ENCODE data around the gene SYT5. TPM values are rescaled to one million over a fixed set of nuclear protein-coding genes. Genes with fewer than 3 reads are reported as not detected.

The SYT5 gene
- total RNA-seq, 1 experiment from 2014 or later, result 1.3 TPM

GRCh38 chr19:55160128-55160985, 19.7 kb downstream of the SYT5 start:
- Histone ChIP-seq H3K27ac (no peak overlapping the region), H3K9me2 (ENCODE audit: insufficient read depth) (no peaks in the 10 kb centered on the region), H3F3A (ENCODE audit: insufficient read depth, low read depth) (peaks cover 34% of the 10 kb centered on the region), H3K4me1 (replicated peaks; ENCODE audit: insufficient read depth) (peaks cover 21% of the 10 kb centered on the region), H3K4me2 (peak overlapping the region; percentile 40), H3K9me3 (ENCODE audit: insufficient read depth, low read depth) (no peaks in the 10 kb centered on the region), H4K20me1 (ENCODE audit: insufficient read depth) (no peaks in the 10 kb centered on the region), H3K27me3 (ENCODE audit: insufficient read depth, low read depth) (no peaks in the 10 kb centered on the region), H3K36me3 (ENCODE audit: low read depth) (no peaks in the 10 kb centered on the region), H2AFZ (no peak overlapping the region), H3K79me2 (ENCODE audit: low read depth) (no peaks in the 10 kb centered on the region), H3K4me3 (no peak overlapping the region)
- POLR2A ChIA-PET (ENCODE audit: unreplicated experiment), result interaction anchor here (0.5 to 0.8 kb wide), 2 partner anchors 9 to 14 kb away, joined by 3 to 4 read pairs; no protein-coding TSS in a partner anchor
- peak; percentile 89 to 98 for DNase-seq
- intact Hi-C loops (cut with micrococcal nuclease; ENCODE audit: unreplicated experiment), result loop anchor here (1.0 to 10.0 kb wide), 4 partner anchors 14 to 486 kb away; partner anchors contain the start of genes RPL28 and TMEM238
- BruUV-seq (replicated peaks), result no TSS peak
- CTCF ChIA-PET, result interaction anchor here (0.6 to 3.5 kb wide), 12 partner anchors 14 to 1243 kb away, joined by 3 to 47 read pairs (median 4); partner anchors contain the start of gene TMEM238
- TF ChIP-seq CTCF (conservative IDR thresholded peaks at IDR 0.05) (peak; percentile 98), EZH2 (IDR thresholded peaks at IDR 0.05; ENCODE audit: low read depth) (no peak)

GRCh38 chr19:55158848-55159749, 21.0 kb downstream of the SYT5 start:
- TSS peak; percentile 31 for BruUV-seq (replicated peaks)
- Histone ChIP-seq H3K36me3 (ENCODE audit: low read depth) (no peaks in the 10 kb centered on the region), H3K27ac (no peak overlapping the region), H3F3A (ENCODE audit: insufficient read depth, low read depth) (peaks cover 37% of the 10 kb centered on the region), H3K4me3 (no peak overlapping the region), H2AFZ (no peak overlapping the region), H4K20me1 (ENCODE audit: insufficient read depth) (no peaks in the 10 kb centered on the region), H3K4me1 (replicated peaks; ENCODE audit: insufficient read depth) (peaks cover 19% of the 10 kb centered on the region), H3K27me3 (ENCODE audit: insufficient read depth, low read depth) (no peaks in the 10 kb centered on the region), H3K9me2 (ENCODE audit: insufficient read depth) (no peaks in the 10 kb centered on the region), H3K79me2 (ENCODE audit: low read depth) (no peaks in the 10 kb centered on the region), H3K4me2 (peak overlapping the region; percentile 40), H3K9me3 (ENCODE audit: insufficient read depth, low read depth) (no peaks in the 10 kb centered on the region)
- TF ChIP-seq EZH2 (IDR thresholded peaks at IDR 0.05; ENCODE audit: low read depth) (no peak), CTCF (conservative IDR thresholded peaks at IDR 0.05) (no peak)
- POLR2A ChIA-PET (ENCODE audit: unreplicated experiment), result interaction anchor here (0.6 to 0.8 kb wide), 3 partner anchors 12 to 447 kb away, joined by 3 to 13 read pairs (median 3); no protein-coding TSS in a partner anchor
- DNase-seq, result peak in 1 of 2 experiments; percentile 85
- CTCF ChIA-PET, result interaction anchor here (0.6 to 3.5 kb wide), 7 partner anchors 10 to 740 kb away, joined by 3 to 47 read pairs (median 7); partner anchors contain the start of gene TNNT1
- intact Hi-C loops (cut with micrococcal nuclease; ENCODE audit: unreplicated experiment), result no loop called here

GRCh38 chr19:55158423-55158822, 21.7 kb downstream of the SYT5 start:
- POLR2A ChIA-PET (ENCODE audit: unreplicated experiment), result interaction anchor here (0.6 kb wide), 1 partner anchor 15 kb away, joined by 13 read pairs; no protein-coding TSS in a partner anchor
- H3K4me2 ChIP-seq, result peak overlapping the region; percentile 40

More at GRCh38 chr19:55158423-55158822, 21.7 kb downstream of the SYT5 start:
- Histone ChIP-seq H3K36me3 (ENCODE audit: low read depth) (no peaks in the 10 kb centered on the region), H3K79me2 (ENCODE audit: low read depth) (no peaks in the 10 kb centered on the region), H3K4me3 (no peak overlapping the region), H4K20me1 (ENCODE audit: insufficient read depth) (no peaks in the 10 kb centered on the region), H2AFZ (no peak overlapping the region), H3K9me3 (ENCODE audit: insufficient read depth, low read depth) (no peaks in the 10 kb centered on the region), H3F3A (ENCODE audit: insufficient read depth, low read depth) (peaks cover 33% of the 10 kb centered on the region), H3K9me2 (ENCODE audit: insufficient read depth) (no peaks in the 10 kb centered on the region), H3K27me3 (ENCODE audit: insufficient read depth, low read depth) (no peaks in the 10 kb centered on the region), H3K27ac (no peak overlapping the region), H3K4me1 (replicated peaks; ENCODE audit: insufficient read depth) (peaks cover 19% of the 10 kb centered on the region)
- TF ChIP-seq EZH2 (IDR thresholded peaks at IDR 0.05; ENCODE audit: low read depth), result no peak
- TF ChIP-seq CTCF (conservative IDR thresholded peaks at IDR 0.05), result no peak
- intact Hi-C loops (cut with micrococcal nuclease; ENCODE audit: unreplicated experiment), result no loop called here
- no TSS peak for BruUV-seq (replicated peaks)
- no peak for DNase-seq
- CTCF ChIA-PET, result interaction anchor here (0.9 to 3.5 kb wide), 2 partner anchors 9 to 12 kb away, joined by 3 to 47 read pairs; partner anchors contain the start of gene TNNT1

Measured in PC-9 (cell line).